Stimulated activated naive CD8-positive, alpha-beta T cell treated with anti-CD3 and anti-CD28 coated beads, Interleukin-15, Interleukin-2, amounts not matched to agents 100 U/mL and 50 U/mL, for 24 hours (primary cell): ENCODE measurements around the gene TTC32.

Experiments
- ATAC-seq: fragments of 150-1000 bp; cut with Tn5 transposase; one replicate; pipeline ENCODE4 v1.10.0; 2021
- DNase-seq: peaks from one replicate; pipeline ENCODE4 v3.0.0; 2021

The TTC32 gene

DNA sequence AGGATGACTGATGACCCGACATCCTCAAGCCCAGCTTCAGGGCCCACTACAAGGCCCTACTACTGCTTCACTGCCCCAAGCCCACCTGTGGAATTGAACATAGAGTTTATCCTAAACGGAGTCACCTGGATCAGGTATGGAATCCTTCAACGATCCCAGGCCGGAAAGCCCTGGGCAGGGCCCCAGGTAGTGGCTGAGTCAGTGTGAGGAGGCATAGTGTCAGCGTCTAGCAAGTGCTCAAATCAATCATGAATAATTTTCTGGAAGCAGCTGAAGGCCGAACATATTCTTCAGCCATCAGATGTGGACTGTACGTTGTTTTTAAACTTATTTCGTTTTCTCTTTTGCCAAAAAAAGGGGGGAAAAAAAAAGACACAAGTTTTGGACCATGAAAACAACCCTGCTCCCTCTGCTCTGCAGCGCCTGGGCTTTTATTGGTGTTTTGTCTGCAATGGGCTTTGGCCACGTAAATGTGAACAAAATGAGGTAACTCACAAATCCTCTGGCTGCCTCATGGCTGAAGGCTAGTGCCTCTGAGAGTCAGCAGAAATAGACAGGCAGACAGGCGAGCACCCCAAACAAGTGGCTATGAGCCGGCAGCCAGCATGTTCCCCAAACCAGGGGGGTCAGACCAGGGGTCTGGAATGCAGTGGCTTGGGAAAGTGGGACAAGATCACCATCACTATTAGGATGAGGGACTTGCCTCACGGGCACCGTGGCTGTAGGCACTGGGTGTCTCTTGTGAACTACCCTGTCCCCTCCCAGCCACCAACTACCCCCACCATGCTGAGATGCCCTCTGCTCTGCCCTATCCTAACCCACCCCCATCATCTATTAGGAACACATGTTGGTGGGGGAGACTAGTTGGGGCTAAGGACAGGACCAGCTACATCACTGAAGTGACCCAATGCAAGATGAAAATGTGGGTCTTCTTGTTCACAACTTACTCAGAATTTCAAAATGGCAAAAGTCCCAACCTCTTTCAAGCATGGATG is 51.4 kb downstream of the TTC32 start:
- no peak for ATAC-seq
- DNase-seq = no peak

GRCh38 chr2:19848952-19849351 is 52.8 kb downstream of the TTC32 start:
- no peak for ATAC-seq

GRCh38 chr2:19848029-19848750 is 53.6 kb downstream of the TTC32 start:
- ATAC-seq (no peak), DNase-seq (no peak)

More at GRCh38 chr2:19848952-19849351, 52.8 kb downstream of the TTC32 start:
- DNase-seq = no peak

DNA sequence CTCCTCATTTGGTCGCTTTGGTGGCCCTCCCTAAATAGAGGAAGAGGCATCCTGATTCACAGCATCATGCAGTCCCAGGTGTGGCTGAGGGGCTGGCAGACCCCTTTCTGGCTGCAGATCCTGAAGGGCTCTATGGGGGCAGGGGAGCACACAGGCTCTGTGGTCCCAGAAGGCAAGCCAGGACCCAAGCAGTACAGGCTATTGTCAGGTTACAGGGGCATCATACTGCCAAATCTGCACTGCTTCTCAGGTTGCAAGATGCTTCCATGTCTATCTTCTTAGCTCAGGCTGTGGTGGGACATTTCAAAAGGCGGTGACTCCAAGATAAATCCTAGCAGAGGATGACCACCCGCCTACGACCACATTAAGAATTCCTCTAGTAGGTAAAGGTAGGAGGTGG is 54.3 kb downstream of the TTC32 start:
- no peak for ATAC-seq
- DNase-seq = no peak
